C4-2B (cell line): ENCODE measurements around the gene PMAIP1.

ENCODE experiments used
- ZFX ChIP-seq: fragments of 450-650 bp; IDR thresholded peaks from 2 replicates; pipeline ENCODE4 v1.6.1; 2017
- TF ChIP-seq, protein P1 (sequence below): fragments of 450-650 bp; conservative IDR thresholded peaks from 2 replicates; pipeline ENCODE4 v1.5.1; 2017; ENCODE audit warnings: mild to moderate bottlenecking

DNA sequence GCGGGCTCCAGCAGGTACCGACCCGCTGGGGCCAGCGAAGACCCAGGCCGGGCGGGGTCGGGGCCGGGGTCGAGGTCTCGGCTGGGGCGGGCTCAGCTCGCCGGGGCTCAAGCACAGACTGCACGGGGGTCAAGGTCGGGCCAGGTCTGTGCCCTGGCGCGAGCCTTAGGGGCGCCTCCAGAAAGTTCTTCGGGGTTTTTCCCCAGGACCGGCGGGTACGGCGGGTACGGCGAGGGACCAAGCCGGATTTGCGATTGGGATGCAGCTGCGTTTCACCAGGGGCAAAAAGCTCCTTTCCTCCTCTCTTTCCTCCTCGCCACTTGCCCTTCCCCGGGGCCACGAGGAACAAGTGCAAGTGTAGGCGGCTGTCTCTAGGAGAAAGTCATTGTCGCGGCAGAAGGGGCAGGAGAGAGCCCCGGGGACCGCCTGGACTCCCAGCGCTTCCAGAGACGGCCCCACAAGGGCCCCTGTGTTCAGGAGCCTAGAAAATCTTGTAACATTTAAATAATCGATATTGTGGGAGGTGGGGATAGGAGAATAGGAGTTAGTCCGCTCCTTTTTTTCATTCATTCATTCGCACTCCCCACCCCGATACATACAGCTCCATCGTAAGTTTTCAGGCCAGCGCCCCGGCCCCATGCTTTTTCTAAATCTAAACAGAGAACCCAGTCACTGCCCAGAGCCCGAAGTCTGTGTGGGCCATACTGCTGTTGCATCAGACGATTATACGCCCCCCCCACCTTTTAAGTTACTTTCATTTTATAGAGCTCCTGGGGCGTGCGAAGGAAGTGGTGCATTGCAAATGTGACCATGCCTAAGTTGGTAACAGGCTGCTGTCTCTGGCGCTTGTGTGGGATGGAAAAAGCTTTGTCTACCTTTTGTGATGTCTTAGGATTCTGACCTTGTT lies 679 bp downstream of the PMAIP1 start:
- TF ChIP-seq, protein P1, sequence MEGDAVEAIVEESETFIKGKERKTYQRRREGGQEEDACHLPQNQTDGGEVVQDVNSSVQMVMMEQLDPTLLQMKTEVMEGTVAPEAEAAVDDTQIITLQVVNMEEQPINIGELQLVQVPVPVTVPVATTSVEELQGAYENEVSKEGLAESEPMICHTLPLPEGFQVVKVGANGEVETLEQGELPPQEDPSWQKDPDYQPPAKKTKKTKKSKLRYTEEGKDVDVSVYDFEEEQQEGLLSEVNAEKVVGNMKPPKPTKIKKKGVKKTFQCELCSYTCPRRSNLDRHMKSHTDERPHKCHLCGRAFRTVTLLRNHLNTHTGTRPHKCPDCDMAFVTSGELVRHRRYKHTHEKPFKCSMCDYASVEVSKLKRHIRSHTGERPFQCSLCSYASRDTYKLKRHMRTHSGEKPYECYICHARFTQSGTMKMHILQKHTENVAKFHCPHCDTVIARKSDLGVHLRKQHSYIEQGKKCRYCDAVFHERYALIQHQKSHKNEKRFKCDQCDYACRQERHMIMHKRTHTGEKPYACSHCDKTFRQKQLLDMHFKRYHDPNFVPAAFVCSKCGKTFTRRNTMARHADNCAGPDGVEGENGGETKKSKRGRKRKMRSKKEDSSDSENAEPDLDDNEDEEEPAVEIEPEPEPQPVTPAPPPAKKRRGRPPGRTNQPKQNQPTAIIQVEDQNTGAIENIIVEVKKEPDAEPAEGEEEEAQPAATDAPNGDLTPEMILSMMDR, result no peak
- no peak for TF ChIP-seq ZFX
